HUES64 (cell line): ENCODE measurements around the gene GNAL.

Source experiments
- H3K27ac ChIP-seq: 2 replicates; pipeline ENCODE4 v1.7.0; 2013; ENCODE audit warnings: low read depth, low read length, inconsistent platforms
- H3K27me3 ChIP-seq: 2 replicates; pipeline ENCODE4 v1.6.1; 2013; ENCODE audit warnings: mild to moderate bottlenecking, low read length; ENCODE audit not compliant: insufficient read depth
- H3K36me3 ChIP-seq: 2 replicates; pipeline ENCODE4 v1.6.1; 2013; ENCODE audit warnings: mild to moderate bottlenecking, low read length; ENCODE audit not compliant: insufficient read depth
- H3K4me1 ChIP-seq: 2 replicates; pipeline ENCODE4 v1.6.1; 2013; ENCODE audit warnings: mild to moderate bottlenecking, low read length, moderate library complexity; ENCODE audit not compliant: insufficient read depth
- H3K4me3 ChIP-seq: 2 replicates; pipeline ENCODE4 v1.5.1; 2013; ENCODE audit warnings: mild to moderate bottlenecking, low read length, moderate library complexity
- H3K9ac ChIP-seq: 2 replicates; pipeline ENCODE4 v1.6.1; 2013; ENCODE audit warnings: mild to moderate bottlenecking, low read depth, low read length
- H3K9me3 ChIP-seq: 2 replicates; pipeline ENCODE4 v1.6.1; 2013; ENCODE audit warnings: low read depth, low read length; ENCODE audit not compliant: insufficient read depth
- WGBS: fragments of 150-250, 120-280 bp; methylation state at CpG from one replicate; pipeline ENCODE4 v1.1.7; 2013; ENCODE audit warnings: missing lambda C conversion rate; 5-methylcytosine and 5-hydroxymethylcytosine counted together

The GNAL gene

GRCh38 chr18:11877497-11878135, 188.6 kb downstream of the GNAL start:
- no peaks in the 10 kb centered on the region for H3K9me3 ChIP-seq
- no peaks in the 10 kb centered on the region; the same call in 1 of the 2 replicates for H3K4me1 ChIP-seq
- 94% methylated on average over 10 of the region's 10 CpGs for WGBS
- 0 out of 2 replicates have a peak overlapping the region, but pooled peaks have one; percentile 2 for H3K9ac ChIP-seq
- no peak overlapping the region for H3K27ac ChIP-seq
- H3K36me3 ChIP-seq, result peaks cover 20% of the 10 kb centered on the region; the same call in 1 of the 2 replicates
- no peak overlapping the region for H3K4me3 ChIP-seq
- no peaks in the 10 kb centered on the region for H3K27me3 ChIP-seq

DNA sequence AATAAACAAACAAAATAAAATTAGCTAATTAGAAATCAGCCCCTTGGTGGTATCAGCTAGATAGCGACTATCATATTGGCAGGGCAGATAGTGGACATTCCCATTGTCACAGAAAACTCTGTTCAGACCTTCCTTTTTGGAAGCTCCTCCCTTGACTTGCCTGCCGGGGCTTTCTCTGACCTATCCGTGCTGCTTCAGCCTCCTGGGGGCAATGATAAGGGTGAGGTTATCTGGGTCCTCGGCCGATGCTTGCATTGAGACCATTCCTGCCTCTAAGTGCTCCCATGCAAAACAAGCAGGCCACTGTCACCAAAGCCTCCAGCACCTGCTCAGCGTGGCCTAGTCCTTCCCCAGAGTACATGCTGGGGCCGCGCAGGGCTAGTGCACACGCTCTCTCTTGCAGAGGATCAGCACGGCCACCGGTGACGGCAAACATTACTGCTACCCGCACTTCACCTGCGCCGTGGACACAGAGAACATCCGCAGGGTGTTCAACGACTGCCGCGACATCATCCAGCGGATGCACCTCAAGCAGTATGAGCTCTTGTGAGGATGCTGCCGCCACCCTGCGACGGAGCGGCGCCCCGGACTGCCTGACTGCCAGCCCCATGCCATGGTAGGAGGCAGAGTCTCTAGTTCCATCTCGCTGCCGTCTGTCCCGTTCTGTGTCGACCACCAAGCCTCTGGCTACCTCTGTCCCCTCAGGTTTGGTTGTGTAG, 191.7 kb downstream of the GNAL start:
- 93% methylated on average over 30 of the region's 30 CpGs for WGBS
- Histone ChIP-seq H3K36me3 (peaks cover 27% of the 10 kb centered on the region), H3K4me3 (no peak overlapping the region), H3K4me1 (no peaks in the 10 kb centered on the region; the same call in 1 of the 2 replicates), H3K9ac (no peak overlapping the region), H3K27me3 (no peaks in the 10 kb centered on the region), H3K27ac (no peak overlapping the region), H3K9me3 (no peaks in the 10 kb centered on the region)

DNA sequence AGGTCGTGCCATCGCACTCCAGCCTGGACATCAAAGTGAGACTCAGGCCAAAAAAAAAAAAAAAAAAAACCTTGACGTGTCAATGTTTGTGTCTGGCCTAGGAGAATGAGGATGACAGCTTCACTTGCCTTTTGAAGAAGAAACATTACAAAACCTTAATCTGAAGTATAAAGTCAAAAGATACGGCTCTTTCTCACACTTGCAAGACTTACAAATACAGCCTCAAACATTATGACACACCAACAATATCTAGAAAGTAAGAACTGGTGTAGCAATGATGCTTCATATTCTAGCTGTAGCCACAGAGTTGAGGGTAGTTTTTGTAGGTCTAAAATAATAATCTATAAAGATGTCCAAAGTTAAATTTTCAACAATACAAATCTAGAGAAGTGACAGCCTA, 193.6 kb downstream of the GNAL start:
- H3K36me3 ChIP-seq, result peaks cover 30% of the 10 kb centered on the region
- no peak overlapping the region for H3K4me3 ChIP-seq
- H3K9ac ChIP-seq, result no peak overlapping the region
- no peak overlapping the region for H3K27ac ChIP-seq
- no peaks in the 10 kb centered on the region; the same call in 1 of the 2 replicates for H3K4me1 ChIP-seq
- H3K27me3 ChIP-seq, result no peaks in the 10 kb centered on the region
- WGBS, result 61% methylated on average over 3 of the region's 4 CpGs
- no peaks in the 10 kb centered on the region for H3K9me3 ChIP-seq

GRCh38 chr18:11883153-11883552, 194.1 kb downstream of the GNAL start:
- WGBS, result 83% methylated on average over 1 of the region's 1 CpG
- Histone ChIP-seq H3K27me3 (no peaks in the 10 kb centered on the region), H3K4me1 (no peaks in the 10 kb centered on the region), H3K36me3 (peaks cover 34% of the 10 kb centered on the region), H3K4me3 (no peak overlapping the region), H3K9me3 (no peaks in the 10 kb centered on the region), H3K9ac (no peak overlapping the region), H3K27ac (no peak overlapping the region)

- peaks cover 40% of the 10 kb centered on the region for H3K36me3 ChIP-seq
- H3K9me3 ChIP-seq, result no peaks in the 10 kb centered on the region
- 96% methylated on average over 12 of the region's 12 CpGs for WGBS
- H3K4me3 ChIP-seq, result no peak overlapping the region
- H3K27me3 ChIP-seq, result no peaks in the 10 kb centered on the region
- no peaks in the 10 kb centered on the region for H3K4me1 ChIP-seq
- no peak overlapping the region for H3K27ac ChIP-seq
- no peak overlapping the region for H3K9ac ChIP-seq
These were observed 195.4 kb downstream of the GNAL start for GRCh38 chr18:11884396-11885030.

GRCh38 chr18:11885278-11885947, 196.3 kb downstream of the GNAL start:
- H3K27ac ChIP-seq, result no peak overlapping the region
- peaks cover 43% of the 10 kb centered on the region for H3K36me3 ChIP-seq
- no peaks in the 10 kb centered on the region for H3K27me3 ChIP-seq
- H3K9me3 ChIP-seq, result no peaks in the 10 kb centered on the region
- H3K9ac ChIP-seq, result no peak overlapping the region
- no peaks in the 10 kb centered on the region for H3K4me1 ChIP-seq
- H3K4me3 ChIP-seq, result no peak overlapping the region
- WGBS, result 93% methylated on average over 22 of the region's 22 CpGs

- WGBS, result 91% methylated on average over 19 of the region's 19 CpGs
- Histone ChIP-seq H3K27me3 (no peaks in the 10 kb centered on the region), H3K36me3 (peaks cover 41% of the 10 kb centered on the region)
These were observed 197.6 kb downstream of the GNAL start for GRCh38 chr18:11886577-11887110.

GRCh38 chr18:11887328-11888128, 198.5 kb downstream of the GNAL start:
- H3K9ac ChIP-seq, result no peak overlapping the region
- 87% methylated on average over 8 of the region's 8 CpGs for WGBS
- H3K4me1 ChIP-seq, result no peaks in the 10 kb centered on the region

More at GRCh38 chr18:11886577-11887110, 197.6 kb downstream of the GNAL start:
- Histone ChIP-seq H3K27ac (no peak overlapping the region; the same call in 1 of the 2 replicates), H3K4me1 (no peaks in the 10 kb centered on the region), H3K9ac (no peak overlapping the region), H3K4me3 (no peak overlapping the region), H3K9me3 (no peaks in the 10 kb centered on the region)

DNA sequence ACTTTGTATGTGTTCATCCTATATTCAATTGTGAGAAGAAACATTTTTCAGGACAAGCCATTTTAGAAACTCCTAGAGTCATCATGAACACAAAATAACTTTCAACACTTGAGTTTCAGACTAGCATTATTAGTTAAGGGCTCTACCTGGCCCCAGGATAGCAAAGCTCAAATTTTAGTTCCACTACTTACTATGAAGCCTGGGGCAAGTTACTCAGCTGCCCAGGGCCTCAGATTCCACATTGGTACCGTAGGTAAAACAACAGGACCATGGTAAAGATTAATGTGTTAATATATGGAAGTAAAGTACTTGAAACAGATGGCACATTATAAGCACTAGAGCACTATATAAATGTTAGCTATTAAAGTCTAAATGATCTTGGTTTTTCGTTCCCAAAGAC, 199.7 kb downstream of the GNAL start:
- WGBS, result 100% methylated on average over 2 of the region's 2 CpGs
- Histone ChIP-seq H3K4me3 (no peak overlapping the region), H3K9me3 (no peaks in the 10 kb centered on the region)

More at GRCh38 chr18:11887328-11888128, 198.5 kb downstream of the GNAL start:
- Histone ChIP-seq H3K4me3 (no peak overlapping the region), H3K27ac (no peak overlapping the region), H3K27me3 (no peaks in the 10 kb centered on the region), H3K36me3 (peaks cover 36% of the 10 kb centered on the region), H3K9me3 (no peaks in the 10 kb centered on the region)

GRCh38 chr18:11889284-11889683, 200.2 kb downstream of the GNAL start:
- Histone ChIP-seq H3K27ac (no peak overlapping the region), H3K9ac (no peak overlapping the region), H3K36me3 (peaks cover 33% of the 10 kb centered on the region), H3K4me1 (no peaks in the 10 kb centered on the region), H3K4me3 (no peak overlapping the region), H3K9me3 (no peaks in the 10 kb centered on the region), H3K27me3 (no peaks in the 10 kb centered on the region)
- 98% methylated on average over 5 of the region's 5 CpGs for WGBS

More for the DNA sequence above, 199.7 kb downstream of the GNAL start:
- H3K4me1 ChIP-seq, result no peaks in the 10 kb centered on the region
- no peak overlapping the region for H3K9ac ChIP-seq
- H3K27ac ChIP-seq, result no peak overlapping the region
- H3K27me3 ChIP-seq, result no peaks in the 10 kb centered on the region
- peaks cover 38% of the 10 kb centered on the region for H3K36me3 ChIP-seq
